Naive thymus-derived CD8-positive, alpha-beta T cell (primary cell): ENCODE data around the gene FOXJ3. TPM values are rescaled to one million over a fixed set of nuclear protein-coding genes. Genes with fewer than 3 reads are reported as not detected.

Source experiments
- ATAC-seq, 2 donors: fragments of 150-1000 bp; cut with Tn5 transposase in 1 of 2; sonication (Bioruptor Pico), chemical (Tn5 transposase) in 1 of 2; 1 replicate in 1 of 2; 2 replicates in 1 of 2; pipeline ENCODE4 v1.10.0; 2021; ENCODE audit warnings: mild to moderate bottlenecking in 2 of 2, moderate library complexity in 2 of 2
- POLR2A ChIA-PET: fragments of 350-600 bp; sonication (Branson Sonifier 250); formaldehyde crosslinking; loops from one replicate; lab custom pipeline; 2021; ENCODE audit warnings: antibody characterized with exemption; lab: Charles Lee
- DNase-seq, 10 donors: peaks; one replicate each; pipeline versions ENCODE4 v3.0.0 to v3.0.0-alpha.2; 2020 to 2022
- H3K27ac Mint-ChIP-seq, 10 donors: one replicate each; pipeline ENCODE4 v1.8.0; 2020 to 2022; ENCODE audit warnings: mild to moderate bottlenecking in 10 of 10, mixed read lengths in 10 of 10, moderate library complexity in 4 of 10, inconsistent platforms in 1 of 10
- H3K27me3 Mint-ChIP-seq, 5 donors: one replicate each; pipeline ENCODE4 v1.8.0; 2021 to 2022; ENCODE audit warnings: mixed read lengths in 5 of 5
- H3K36me3 Mint-ChIP-seq, 3 donors: one replicate each; pipeline ENCODE4 v1.8.0; 2020 to 2022; ENCODE audit warnings: mixed read lengths in 3 of 3, mild to moderate bottlenecking in 2 of 3, inconsistent platforms in 1 of 3
- H3K4me1 Mint-ChIP-seq, 4 donors: one replicate each; pipeline ENCODE4 v1.8.0; 2021 to 2022; ENCODE audit warnings: mixed read lengths in 4 of 4
- H3K4me3 Mint-ChIP-seq, 10 donors: one replicate each; pipeline ENCODE4 v1.8.0; 2020 to 2022; ENCODE audit warnings: mild to moderate bottlenecking in 10 of 10, mixed read lengths in 10 of 10, moderate library complexity in 6 of 10, inconsistent platforms in 1 of 10
- H3K9me3 Mint-ChIP-seq, 9 donors: one replicate each; pipeline ENCODE4 v1.8.0; 2020 to 2022; ENCODE audit warnings: mixed read lengths in 9 of 9, mild to moderate bottlenecking in 3 of 9, inconsistent platforms in 1 of 9, moderate library complexity in 1 of 9
- polyA plus RNA-seq, 3 donors: library from polyadenylated mRNA; unstranded; fragments of 300-500 nt; fragmentation: Illumina TruSeq; gene quantifications; one replicate each; pipeline ENCODE4 v1.2.3, GENCODE V29; 2021
- total RNA-seq, 8 experiments: library from RNA in 2 of 8; stranded (reverse) in 2 of 8; gene quantifications; one replicate each; pipeline ENCODE4 v1.2.3 and lab custom pipeline; 2021 to 2026

Gene FOXJ3
- 100 to 1,000 TPM; 108 to 112 TPM for total RNA-seq
- polyA plus RNA-seq = 10 to 100 TPM; 30.3 to 39.8 (median 34.8) TPM
- total RNA-seq (lab: John Stamatoyannopoulos, UW) = 76.3 to 116 (median 99.3) reads per million in 6 experiments

DNA sequence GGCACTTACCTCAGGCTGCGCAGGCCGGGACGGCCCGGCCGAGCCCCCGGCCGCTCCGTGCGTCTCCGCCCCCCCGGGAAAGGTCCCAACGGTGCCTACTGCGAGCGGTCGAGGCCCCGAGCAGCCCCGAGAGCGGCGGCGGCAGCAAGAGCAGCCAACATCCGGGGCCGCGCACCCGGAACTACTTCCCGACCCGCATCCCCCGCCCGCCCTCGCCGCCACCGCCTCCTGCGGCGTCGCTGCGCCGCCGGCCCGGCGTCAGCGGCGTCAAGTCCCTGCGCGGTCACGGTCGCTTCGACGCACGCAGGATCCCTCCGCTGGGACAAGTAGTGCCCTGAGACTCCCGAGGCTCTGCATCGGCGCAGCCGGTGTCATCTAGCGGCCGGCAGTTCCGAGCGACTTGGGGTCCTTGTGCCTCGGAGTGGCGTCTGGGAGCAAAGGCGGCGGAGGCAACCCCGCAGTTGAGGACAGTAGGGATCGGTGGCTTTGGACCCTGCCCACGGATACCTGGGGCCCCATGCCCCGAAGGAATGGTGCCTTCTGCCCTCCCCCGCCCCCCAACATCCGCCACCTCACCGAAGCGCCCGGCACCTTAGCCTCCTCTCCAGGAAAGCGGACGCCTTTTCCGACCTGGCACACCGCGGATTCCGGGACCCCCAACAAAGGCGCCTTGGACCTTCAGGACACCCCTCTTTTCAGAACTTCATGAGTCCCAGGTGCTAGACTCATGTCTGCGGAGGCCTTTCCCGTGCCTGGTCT lies at the start of gene FOXJ3:
FOXJ3 (minus strand) TSS at position 186 of the 759 bp plus-strand sequence. CDS start 24,142 bp downstream, outside the sequence.
- no peaks in the 10 kb centered on the region for H3K9me3 Mint-ChIP-seq
- no peaks in the 10 kb centered on the region for H3K27me3 Mint-ChIP-seq
- peak within 1 kb of the TSS; percentile 88 to 98 (median 94) for H3K27ac Mint-ChIP-seq
- ATAC-seq = peak; percentile 86 to 92
- peaks cover 0 to 4% (median 2%) of the 10 kb centered on the region in 3 donors for H3K36me3 Mint-ChIP-seq
- POLR2A ChIA-PET = interaction anchor here (0.8 to 3.6 kb wide), 4 partner anchors 9 to 121 kb away, joined by 3 to 24 read pairs (median 4); partner anchors contain the start of gene PPCS
- peak within 1 kb of the TSS; percentile 78 to 98 (median 92) for H3K4me3 Mint-ChIP-seq
- peaks cover 44 to 66% (median 52%) of the 10 kb centered on the region in 4 donors for H3K4me1 Mint-ChIP-seq
- peak; percentile 84 to 95 (median 92) for DNase-seq

DNA sequence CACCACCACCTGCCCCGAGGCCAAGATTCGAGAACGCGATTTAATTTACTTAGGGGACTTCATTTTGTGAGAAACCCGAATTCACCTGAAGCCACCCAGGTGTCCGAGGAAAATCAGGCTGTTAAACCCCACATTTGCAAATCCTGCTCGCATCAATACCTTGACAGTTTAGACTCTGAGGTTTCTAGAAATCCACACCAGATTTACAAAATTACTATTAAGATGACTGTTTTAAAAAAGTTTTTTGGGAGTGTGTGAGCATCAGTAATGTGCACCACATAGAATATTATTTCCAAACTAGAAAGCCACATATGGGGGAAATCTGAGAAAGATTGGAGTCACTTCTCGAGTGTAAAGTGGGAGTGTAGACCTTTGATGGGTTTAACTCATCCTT lies 46.2 kb upstream of the FOXJ3 start:
- Mint-ChIP-seq H3K9me3 (no peaks in the 10 kb centered on the region), H3K4me3 (peak overlapping the region; percentile 39 to 86 (median 72)), H3K36me3 (no peaks in the 10 kb centered on the region), H3K27me3 (peaks cover 11 to 47% (median 27%) of the 10 kb centered on the region in 5 donors), H3K27ac (no peak overlapping the region), H3K4me1 (peaks cover 0 to 10% (median 3%) of the 10 kb centered on the region in 4 donors)
- ATAC-seq (no peak), DNase-seq (peak in 2 of 10 donors; percentile 0 to 5)
- POLR2A ChIA-PET = no interaction called here

DNA sequence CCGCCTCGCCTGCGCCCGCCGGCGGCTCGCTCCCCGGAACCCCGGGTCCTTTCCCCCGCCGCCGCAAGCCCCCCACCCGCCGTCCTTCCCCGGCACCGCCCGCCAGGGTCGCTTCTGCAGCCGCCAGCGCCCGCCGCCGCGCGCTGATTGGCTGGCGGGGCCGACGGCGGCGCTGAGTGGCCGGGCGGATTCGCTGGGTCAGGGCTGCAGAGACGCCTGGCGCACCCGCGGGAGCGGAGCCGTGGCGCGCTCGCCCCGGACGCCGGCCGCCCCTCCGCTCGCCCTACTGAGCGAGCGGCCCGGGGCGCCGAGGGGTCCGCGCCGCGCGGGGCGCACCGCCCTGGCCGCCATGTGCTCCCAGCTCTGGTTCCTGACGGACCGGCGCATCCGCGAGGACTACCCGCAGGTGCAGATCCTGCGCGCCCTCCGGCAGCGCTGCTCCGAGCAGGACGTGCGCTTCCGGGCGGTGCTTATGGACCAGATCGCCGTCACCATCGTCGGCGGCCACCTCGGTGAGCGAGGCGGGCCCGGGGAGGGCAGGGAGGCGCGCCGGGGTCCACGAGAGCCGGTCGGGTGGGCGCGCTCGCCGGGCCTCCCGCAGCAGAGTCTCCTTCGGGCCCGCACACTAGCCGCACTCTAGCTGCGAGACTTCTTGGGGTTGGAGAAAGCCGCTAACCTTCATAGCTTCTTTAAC lies 45.7 kb upstream of the FOXJ3 start, which contains the start of gene RIMKLA:
RIMKLA (plus strand) TSS at position 207 of the 694 bp plus-strand sequence; CDS start at position 350, 143 bp downstream.
- Mint-ChIP-seq H3K27ac (no peak within 1 kb of the TSS), H3K36me3 (no peaks in the 10 kb centered on the region), H3K27me3 (peaks cover 11 to 50% (median 27%) of the 10 kb centered on the region in 5 donors), H3K9me3 (no peaks in the 10 kb centered on the region), H3K4me3 (peak within 1 kb of the TSS; percentile 73 to 91 (median 83)), H3K4me1 (peaks cover 0 to 10% (median 3%) of the 10 kb centered on the region in 4 donors)
- POLR2A ChIA-PET = no interaction called here
- DNase-seq (peak in 8 of 10 donors; percentile 1 to 45 (median 27)), ATAC-seq (peak; percentile 69 to 89)

DNA sequence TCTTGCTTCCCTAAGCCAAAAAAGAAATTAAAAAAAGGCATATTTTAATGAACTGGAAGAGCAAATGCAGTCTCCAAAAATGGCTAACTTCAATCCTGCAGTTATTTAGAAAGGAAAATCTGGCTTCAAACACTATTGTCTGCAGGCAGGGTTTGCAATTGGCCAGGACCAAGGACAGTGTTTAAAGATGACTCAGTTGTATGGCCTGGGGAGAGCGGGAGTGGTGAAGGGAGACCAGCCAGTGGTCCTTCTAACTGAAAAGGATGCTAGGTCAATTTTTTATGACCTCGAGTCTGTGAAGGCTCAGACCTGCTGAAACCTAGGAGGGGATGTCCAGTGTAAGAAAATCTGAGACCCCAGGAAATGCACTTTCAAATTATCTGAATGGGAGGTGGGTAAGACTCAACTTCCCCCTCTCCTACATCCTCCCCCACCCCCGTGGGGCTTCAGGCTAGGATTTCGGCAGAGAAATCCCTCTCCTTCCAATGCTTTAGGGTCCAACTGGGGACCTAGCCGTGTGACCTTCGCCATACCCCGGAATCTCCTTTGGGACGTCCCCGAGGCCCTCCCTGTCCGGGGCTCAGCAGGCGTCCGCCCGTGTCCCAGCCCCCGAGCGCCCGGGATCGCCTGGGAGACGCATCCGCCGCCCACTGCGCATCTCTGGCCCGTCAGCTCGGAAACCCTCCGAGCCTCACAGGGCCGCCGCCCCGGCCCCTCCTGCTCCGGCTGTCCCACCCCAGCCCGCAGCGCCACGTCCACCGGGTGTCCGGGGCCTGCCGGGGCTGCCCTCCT lies 45.0 kb upstream of the FOXJ3 start:
- DNase-seq (peak in 1 of 10 donors; percentile 17), ATAC-seq (peak; percentile 40 to 60)
- Mint-ChIP-seq H3K27me3 (peaks cover 8 to 48% (median 25%) of the 10 kb centered on the region in 5 donors), H3K4me3 (peak overlapping the region; percentile 73 to 91 (median 83)), H3K4me1 (peaks cover 0 to 10% (median 3%) of the 10 kb centered on the region in 4 donors), H3K9me3 (no peaks in the 10 kb centered on the region), H3K27ac (no peak overlapping the region), H3K36me3 (no peaks in the 10 kb centered on the region)
- POLR2A ChIA-PET = no interaction called here

DNA sequence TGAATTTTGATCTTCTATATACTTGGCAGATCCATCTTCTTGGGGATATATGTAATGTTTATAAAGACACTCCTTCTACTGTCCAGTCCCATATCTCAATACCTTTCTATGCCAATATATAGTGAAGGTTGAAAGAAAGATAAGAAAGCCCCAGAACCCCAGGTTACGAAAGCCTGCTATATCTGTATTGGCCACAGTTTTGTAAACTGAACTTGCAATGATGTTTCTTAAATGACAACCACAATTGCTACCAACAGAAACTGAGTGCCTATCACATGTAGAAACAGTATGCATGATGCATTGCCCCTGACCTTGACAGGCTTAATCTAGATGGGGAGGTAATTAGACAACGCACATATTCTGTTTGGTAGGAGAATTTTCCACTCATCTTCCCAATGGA lies 37.8 kb upstream of the FOXJ3 start:
- DNase-seq (no peak), ATAC-seq (no peak)
- Mint-ChIP-seq H3K9me3 (no peaks in the 10 kb centered on the region), H3K4me3 (no peak overlapping the region), H3K4me1 (no peaks in the 10 kb centered on the region), H3K36me3 (no peaks in the 10 kb centered on the region), H3K27me3 (peaks cover 6 to 25% (median 10%) of the 10 kb centered on the region in 5 donors), H3K27ac (no peak overlapping the region)
- POLR2A ChIA-PET = no interaction called here

DNA sequence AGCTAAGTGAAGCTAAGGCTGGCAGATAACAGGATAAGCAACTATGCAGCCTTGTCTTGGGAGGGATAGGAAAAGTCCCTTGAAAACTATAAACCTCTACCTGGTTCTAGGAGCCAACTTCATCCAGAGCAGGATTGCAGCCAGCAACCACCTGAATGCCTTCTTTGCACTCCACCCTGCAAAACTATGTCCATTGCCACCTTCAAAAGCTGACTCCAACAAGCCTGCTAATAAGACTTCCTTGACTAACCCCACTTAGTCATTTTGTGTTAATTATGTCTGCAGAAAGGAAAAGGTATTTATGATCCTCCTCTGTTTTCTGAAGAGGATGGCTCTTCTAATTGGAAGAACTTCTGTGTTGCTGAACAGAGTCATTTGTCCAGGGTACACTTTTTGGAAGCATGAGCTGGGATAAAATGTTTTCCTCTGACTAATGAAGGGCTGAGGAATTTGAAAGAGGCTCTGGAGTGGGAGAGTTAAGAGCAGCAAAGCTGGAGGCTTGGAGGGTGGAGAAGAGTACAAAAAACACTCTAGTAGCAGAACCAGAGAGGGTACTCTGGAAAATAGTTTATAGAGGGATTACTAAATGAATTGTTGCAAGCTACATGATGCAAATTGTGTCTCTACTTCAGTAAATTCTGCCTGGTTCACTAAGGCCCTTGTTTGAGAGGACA lies 36.0 kb upstream of the FOXJ3 start:
- ATAC-seq (no peak), DNase-seq (no peak)
- H3K27me3 Mint-ChIP-seq = peaks cover 6 to 16% (median 14%) of the 10 kb centered on the region in 5 donors
- H3K4me1 Mint-ChIP-seq = no peaks in the 10 kb centered on the region
- H3K36me3 Mint-ChIP-seq = no peaks in the 10 kb centered on the region
- no peak overlapping the region for H3K27ac Mint-ChIP-seq
- POLR2A ChIA-PET = no interaction called here
- no peaks in the 10 kb centered on the region for H3K9me3 Mint-ChIP-seq
- no peak overlapping the region for H3K4me3 Mint-ChIP-seq

DNA sequence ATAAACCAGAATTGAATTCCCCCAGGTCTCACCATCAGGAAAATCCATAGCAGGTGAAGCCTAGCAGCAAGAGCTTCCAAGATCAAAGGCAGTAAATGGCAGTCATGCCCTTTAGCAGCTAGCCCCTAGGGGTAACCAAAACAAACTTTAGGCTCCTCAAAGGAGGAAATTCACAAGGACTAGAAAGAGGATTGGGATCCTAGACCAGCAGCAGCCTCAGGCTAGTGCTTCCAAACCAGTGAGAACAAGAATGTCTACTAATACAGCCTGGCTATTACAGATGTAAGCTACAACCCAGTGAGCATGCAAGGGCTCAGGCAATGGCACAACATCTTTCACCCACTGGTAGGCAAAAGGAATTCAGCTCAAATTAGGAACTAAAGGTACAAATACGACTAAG lies 34.4 kb upstream of the FOXJ3 start:
- peaks cover 6 to 16% (median 13%) of the 10 kb centered on the region in 5 donors for H3K27me3 Mint-ChIP-seq
- no peak for ATAC-seq
- H3K4me3 Mint-ChIP-seq = no peak overlapping the region
- POLR2A ChIA-PET = no interaction called here
- no peaks in the 10 kb centered on the region for H3K4me1 Mint-ChIP-seq
- H3K27ac Mint-ChIP-seq = no peak overlapping the region
- H3K36me3 Mint-ChIP-seq = no peaks in the 10 kb centered on the region
- no peak for DNase-seq
- no peaks in the 10 kb centered on the region for H3K9me3 Mint-ChIP-seq

DNA sequence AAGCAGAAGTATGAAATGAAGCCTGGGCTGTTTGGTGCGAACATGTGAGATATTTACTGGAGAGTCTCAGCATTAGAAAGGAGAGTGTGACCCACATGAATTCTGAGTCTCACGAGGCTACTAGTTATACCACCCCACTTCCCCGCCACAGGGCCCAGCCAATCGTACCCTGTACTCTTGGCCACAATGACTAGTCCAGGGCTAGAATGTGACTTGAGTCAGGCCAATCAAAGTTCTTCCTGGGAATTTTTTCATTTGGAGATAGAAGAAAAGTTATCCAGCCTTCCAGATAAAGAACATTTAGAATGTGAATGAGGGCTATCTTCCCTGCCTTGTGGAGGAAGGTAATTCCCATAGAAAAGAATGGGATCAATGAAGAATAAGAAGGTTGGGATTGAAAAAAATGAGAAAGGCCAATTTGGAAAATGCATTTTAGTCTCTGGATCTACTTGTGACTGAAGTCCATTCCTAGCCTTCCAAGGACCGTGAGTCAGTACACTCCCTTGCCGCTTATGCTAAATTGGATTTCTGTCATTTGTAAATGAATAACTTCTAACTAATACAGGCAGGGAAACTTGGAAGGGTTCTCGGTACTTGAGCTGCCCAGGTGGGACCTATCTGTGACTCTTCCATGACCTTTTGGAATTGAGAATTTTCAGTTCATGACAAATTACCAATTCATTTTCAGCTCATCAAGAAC lies 33.2 kb upstream of the FOXJ3 start:
- Mint-ChIP-seq H3K27me3 (peaks cover 6 to 14% (median 13%) of the 10 kb centered on the region in 5 donors), H3K4me1 (no peaks in the 10 kb centered on the region)

DNA sequence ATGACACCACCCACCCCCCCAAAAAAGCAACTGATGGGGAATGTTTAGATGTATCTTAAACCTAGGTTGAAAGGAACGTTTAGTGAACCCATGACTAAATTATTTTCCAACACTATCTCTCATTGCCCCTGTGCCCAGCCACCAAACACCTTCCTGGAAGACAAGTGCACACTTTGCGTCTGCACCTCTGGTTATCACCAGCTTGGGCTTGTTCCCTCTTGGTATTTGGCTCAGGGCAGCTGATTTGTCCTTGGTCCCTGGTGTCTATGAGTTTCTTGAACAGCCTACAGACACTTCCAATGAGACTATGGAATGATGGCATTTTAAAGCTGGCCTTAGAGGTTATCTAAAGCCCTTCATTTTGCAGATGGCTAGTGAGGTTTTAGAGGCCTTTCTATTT lies 30.1 kb upstream of the FOXJ3 start:
- Mint-ChIP-seq H3K4me1 (no peaks in the 10 kb centered on the region), H3K27me3 (peaks cover 7 to 20% (median 10%) of the 10 kb centered on the region in 5 donors), H3K9me3 (no peaks in the 10 kb centered on the region), H3K36me3 (no peaks in the 10 kb centered on the region), H3K27ac (no peak overlapping the region), H3K4me3 (no peak overlapping the region)
- ATAC-seq = no peak
- DNase-seq = no peak
- POLR2A ChIA-PET = no interaction called here

More for the DNA sequence above, 33.2 kb upstream of the FOXJ3 start:
- no peak for DNase-seq
- no peak for ATAC-seq
- POLR2A ChIA-PET = no interaction called here
- no peak overlapping the region for H3K27ac Mint-ChIP-seq
- no peak overlapping the region for H3K4me3 Mint-ChIP-seq
- H3K36me3 Mint-ChIP-seq = no peaks in the 10 kb centered on the region
- H3K9me3 Mint-ChIP-seq = no peaks in the 10 kb centered on the region

DNA sequence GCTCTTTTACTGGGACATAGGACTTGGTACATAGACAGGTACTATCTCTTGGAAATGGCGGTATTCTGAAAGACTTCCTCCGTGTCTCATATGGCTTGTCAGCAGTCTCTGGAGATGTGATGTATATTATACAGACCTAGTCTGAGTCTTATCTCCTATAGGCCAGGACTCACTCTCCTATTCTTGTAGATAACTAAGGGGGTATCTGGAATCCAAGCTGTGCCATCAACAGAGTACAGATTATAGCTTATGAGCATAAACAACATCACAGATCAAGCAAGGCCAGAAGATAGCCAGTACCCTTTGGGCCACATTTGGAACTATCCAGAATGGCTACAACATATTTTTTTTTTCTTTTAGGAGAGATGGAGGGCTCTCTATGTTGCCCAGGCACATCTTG lies 29.5 kb upstream of the FOXJ3 start:
- POLR2A ChIA-PET = no interaction called here
- no peaks in the 10 kb centered on the region for H3K36me3 Mint-ChIP-seq
- no peaks in the 10 kb centered on the region for H3K4me1 Mint-ChIP-seq
- no peak overlapping the region for H3K27ac Mint-ChIP-seq
- DNase-seq = no peak
- no peak for ATAC-seq
- peaks cover 7 to 20% (median 11%) of the 10 kb centered on the region in 5 donors for H3K27me3 Mint-ChIP-seq
- no peak overlapping the region for H3K4me3 Mint-ChIP-seq
- no peaks in the 10 kb centered on the region for H3K9me3 Mint-ChIP-seq

DNA sequence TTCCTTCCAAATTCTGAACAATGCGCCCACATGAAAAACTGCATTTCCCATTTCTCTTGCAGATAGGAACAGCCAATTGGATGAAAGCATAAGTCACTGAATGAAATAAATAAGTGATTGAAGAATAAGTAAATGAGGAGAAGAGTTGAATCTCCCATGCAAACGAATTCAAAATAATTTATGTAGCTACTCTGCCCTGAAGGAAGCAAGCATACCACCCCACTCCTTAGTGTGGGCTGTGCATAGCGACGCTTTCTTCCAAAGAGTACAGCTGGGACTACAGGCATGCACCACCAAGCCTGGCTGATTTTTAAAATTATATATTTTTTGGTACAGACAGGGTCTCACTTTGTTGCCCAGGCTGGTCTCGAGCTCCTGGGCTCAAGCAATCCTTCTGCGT lies 29.1 kb upstream of the FOXJ3 start:
- no peak for DNase-seq
- no peaks in the 10 kb centered on the region for H3K4me1 Mint-ChIP-seq
- no peak overlapping the region for H3K4me3 Mint-ChIP-seq
- POLR2A ChIA-PET = no interaction called here
- H3K27me3 Mint-ChIP-seq = peaks cover 7 to 20% (median 11%) of the 10 kb centered on the region in 5 donors
- H3K36me3 Mint-ChIP-seq = no peaks in the 10 kb centered on the region
- no peak overlapping the region for H3K27ac Mint-ChIP-seq
- ATAC-seq = no peak
- no peaks in the 10 kb centered on the region for H3K9me3 Mint-ChIP-seq
